HG02981 (cell line): Measurements from ENCODE around the gene LPP.

Experiments
- ATAC-seq: cut with Tn5 transposase; IDR thresholded peaks from one replicate; pipeline ENCODE4 v1.9.1; 2021; ENCODE audit warnings: mild to moderate bottlenecking, moderate library complexity; ENCODE audit not compliant: unreplicated experiment

Gene LPP

DNA sequence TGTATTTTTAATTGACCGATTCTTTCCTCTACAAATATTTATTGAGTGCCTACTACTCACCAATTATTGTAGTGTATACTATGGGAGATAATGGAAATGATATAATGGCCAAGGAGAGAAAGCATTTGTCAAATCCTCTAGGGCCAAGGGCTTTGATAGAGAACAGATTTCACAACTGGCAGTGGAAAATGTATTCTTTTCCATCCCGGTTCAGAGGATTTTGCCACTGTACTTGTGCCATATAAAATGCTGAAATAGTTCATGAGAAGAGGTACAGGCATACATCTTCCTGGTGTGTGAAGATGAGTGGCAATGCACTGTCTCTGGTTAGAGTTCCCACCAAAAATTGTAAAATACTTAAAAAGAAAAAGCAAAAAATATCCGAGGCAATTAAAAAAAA is 566.3 kb downstream of the LPP start:
- ATAC-seq, result no peak

DNA sequence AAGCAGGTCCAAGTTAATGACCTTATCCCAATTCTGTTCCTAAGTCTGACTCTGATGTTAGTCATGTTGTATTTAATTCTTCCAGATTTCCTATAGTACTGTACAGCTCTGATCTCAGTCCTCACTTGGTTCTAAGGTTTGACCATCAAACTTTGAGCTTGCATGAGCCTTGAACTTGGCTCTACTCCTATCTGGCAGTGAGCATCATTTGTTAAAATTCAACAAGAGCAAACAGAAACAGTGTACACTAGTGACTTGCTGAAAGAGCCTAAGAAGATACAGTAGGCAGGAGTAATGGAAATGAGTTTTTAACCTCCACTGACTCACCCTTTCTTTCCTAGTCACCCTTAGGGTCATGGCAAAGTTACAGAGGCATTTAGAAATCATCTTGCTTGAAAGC is 566.7 kb downstream of the LPP start:
- no peak for ATAC-seq

DNA sequence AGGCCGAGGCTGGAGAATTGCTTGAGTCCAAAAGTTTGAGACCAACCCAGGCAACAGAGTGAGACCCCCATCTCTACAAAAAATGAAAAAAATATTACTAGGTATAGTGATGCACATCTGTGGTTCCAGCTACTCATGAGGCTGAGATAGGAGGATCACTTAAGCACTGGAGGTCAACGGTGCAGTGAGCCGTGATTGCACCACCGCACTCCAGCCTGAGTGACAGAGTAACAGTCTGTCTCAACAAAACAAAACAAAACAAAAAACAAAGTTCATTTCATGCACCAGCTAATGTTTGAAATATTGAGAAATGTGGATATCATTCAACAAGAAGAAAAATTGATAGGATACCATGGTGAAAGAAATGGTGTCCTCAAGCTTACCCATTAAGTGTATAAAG is 567.4 kb downstream of the LPP start:
- no peak for ATAC-seq

DNA sequence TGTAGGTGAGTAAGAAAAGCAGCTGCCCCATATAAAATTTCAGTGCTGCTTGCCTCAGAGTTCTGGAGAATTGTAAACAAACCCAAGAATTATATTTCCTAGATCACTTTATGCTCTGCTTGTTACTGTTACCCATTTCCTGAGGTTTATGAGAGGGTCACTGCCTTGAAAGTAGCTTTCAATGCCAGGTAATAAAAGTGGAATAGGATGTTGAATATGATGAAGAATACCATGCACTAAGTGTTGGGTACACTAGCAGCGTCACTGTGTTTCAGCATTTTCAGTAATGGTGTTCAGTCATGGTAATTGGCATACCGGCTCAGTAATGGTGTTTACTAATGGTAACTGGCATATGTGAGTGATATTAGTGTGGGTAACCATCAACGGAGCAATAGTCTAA is 568.0 kb downstream of the LPP start:
- ATAC-seq, result no peak

DNA sequence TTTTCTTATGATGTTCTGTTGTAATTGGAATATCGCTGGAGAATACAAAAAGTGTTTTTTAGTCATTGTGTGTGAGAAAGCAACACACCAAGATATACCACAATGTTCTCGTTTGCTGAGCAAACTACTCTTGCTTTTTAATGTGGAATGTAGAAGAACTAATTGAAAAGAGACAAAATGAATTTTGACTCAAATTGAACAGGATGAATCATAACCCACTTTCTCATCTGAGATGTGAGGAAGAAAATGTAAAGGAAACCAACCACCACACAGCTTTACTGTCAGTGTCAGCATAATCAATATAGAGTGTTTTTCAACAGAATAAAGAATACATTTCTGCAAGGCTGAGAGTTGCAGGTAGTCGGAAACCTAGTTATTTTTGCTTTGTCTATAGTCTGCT is 569.0 kb downstream of the LPP start:
- ATAC-seq, result no peak

DNA sequence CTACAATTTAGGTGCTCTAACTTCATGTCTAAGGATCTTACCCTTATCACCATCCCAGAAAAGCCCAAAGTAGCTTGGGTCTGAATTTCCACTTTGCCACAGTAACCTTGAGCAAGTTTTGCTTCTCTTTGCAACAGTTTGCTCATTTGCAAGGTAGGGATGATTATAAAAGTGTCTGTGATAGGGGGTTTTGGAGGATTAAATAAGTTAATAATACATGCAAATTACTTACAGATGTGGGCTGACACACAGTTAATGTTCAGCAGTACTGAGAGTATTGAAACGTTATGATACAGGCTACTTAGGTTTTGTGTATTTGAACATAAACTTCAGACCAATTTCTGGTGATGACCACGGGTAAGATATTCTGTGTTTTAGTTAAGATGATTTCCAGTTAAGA is 573.1 kb downstream of the LPP start:
- peak; percentile 53 for ATAC-seq

DNA sequence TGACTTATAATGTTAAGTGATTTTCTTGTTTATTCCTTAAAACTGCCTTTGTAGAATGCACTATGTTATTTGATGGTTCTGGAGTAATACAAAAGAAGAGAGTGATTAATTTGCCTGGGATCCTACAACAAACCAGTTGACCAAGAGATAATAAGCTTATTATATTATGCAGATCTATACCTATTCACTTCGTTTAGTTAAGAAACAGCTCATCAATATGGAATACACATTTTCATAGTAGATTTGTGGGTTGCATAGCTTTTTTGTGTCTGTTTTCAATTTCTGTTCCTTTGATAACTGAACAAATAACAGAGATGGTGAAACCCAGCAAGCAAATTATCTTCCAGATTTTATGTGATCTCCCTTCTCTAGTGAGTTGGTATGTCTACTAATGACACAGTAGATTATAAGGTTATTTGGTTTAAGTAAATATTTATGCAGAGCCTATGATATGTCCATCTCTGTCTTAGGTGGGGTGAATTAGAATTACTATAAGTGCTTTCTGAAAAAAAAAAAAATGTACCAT is 574.5 kb downstream of the LPP start:
- ATAC-seq, result no peak

DNA sequence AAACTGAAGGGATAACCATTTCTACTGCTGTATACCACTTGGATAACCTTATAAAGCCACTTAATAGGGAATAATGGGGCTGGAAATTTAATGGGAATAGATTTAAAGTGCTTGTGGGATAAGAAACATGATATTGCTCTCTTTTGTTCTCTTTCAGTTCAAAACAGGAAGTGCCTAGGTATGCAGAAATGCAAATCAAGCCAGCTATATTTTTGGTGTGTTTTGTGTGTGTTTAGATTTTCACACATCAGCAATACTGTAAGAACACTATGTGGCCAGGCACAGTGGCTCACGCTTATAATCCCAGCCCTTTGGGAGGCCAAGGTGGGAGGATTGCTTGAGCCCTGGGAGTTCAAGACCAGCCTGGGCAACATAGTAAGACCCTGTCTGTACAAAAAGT is 575.5 kb downstream of the LPP start:
- ATAC-seq, result no peak

DNA sequence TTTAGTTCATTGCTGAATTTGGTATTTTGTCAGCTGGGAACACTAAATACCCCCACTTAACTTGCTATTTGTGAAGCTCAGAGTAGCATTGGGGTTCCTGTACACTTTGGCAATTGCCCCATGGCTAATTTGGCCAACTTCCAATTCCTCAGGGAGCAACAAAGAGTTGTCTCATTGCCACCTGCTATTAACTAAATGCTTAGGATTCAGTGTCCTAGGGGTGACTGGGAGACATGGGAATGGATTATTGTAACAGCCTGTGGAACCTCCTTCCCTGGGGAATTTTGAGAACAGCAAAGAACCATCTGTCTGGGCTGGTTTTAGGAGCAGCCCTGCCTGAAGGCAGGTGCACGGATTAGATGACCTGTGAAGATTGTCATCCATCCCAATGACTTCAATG is 580.4 kb downstream of the LPP start:
- ATAC-seq, result no peak

DNA sequence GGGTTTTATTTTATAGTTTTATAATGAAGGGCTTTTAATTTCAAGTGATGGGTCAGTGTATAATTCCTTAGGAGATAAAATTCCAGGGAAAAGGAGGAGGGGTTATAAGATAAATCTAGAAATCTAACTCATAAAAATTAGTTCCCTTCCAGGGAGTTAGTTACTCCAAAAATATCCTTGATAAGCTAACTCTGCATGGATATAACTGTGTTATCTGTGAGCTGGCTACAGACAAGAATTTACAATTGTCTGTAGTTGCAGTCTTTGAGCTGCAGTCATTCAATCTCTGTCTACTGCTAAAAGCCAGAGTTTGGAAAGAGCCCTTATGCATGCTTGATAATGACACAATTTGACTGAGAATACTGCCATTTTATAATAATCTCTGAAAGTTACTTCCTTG is 585.6 kb downstream of the LPP start:
- no peak for ATAC-seq

DNA sequence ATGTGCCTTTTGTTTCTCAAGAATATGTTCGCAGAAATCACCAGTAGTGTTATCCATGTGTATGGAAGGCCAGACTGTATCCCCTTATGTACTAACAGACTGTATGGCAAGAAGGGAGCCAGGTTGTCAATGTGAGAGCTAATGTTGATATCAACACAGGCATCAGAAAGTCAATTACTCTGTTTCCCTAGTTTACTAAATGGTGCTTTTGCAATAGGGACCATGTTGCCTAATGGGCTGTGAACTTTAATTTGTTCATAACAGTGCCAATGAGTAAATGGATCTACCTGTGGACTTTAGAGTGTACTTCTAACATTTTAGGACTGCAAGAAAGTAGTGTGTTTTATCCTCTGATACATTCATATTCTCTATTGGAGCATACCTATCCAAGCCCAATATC is 586.1 kb downstream of the LPP start:
- ATAC-seq, result no peak

DNA sequence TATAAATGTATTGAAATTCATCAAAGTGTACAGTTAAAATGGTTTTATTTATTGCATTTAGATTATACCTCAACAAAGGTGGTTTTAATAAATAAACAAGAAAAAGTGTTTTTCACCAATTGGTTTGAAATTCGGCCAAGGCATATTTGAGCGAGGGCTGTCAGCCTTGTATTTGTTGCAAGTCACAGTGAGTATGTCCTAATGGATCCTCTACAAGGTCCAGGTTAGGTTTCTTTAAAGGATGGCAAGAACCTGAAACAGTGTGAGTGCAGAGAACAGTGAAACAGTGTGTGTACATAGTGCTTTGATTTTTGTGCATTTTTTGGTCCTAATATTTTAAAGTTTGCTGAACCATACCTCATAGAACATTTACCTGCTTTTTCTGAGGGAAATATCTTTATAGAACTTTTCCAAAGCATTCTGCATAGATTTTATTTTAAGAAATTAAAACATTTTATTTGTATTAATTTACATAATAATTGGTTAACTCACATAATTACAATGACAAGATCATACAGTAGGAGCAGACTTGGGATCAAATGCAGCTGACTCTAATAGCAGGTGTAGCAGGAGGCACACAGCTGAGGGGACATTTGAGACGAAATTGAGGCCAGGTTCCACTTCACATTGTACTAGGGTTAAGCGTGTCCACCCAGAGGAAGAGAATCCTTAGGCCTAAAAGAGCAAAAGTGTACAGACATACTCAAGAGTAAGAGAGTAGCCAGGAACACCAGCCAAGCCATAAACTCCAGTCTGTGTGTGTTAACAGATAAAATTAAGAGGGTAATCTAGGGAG is 589.0 kb downstream of the LPP start:
- ATAC-seq, result no peak

DNA sequence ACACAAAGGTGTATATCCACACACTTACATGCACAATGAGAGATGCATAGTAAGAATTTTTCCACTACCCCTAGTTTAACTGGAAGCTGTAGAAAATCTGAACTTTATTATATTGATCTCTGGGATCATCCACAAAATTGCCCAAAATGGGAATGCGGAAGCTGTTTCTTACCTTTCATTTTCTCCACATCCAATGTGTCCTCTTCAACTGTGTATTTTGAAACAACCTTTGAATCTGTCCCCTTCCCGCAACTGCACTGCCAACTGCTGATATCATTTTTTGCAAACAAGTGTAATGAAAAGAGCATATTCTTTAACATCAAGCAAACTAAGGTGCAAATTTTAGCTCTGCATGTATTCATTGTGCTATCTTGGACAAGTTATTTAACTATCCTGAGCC is 590.2 kb downstream of the LPP start:
- no peak for ATAC-seq

DNA sequence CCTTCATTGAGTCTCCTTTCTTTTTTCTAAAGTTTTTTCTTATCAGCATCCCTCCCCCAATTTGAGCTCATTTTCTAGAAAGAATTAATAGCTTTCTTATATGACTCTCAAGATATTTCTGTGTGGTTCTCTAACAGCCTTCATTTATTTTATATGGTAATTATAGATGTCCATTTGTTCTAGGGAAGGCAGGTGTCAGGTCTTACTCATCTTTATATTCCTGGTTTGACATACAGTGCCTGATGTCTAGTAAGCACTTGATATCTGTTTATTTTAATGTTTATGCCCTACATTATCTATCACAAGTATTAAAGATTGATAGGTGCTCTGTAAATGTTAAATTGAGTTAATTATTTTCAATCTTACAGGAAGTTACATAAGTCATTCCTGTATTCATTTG is 591.1 kb downstream of the LPP start:
- ATAC-seq, result no peak

DNA sequence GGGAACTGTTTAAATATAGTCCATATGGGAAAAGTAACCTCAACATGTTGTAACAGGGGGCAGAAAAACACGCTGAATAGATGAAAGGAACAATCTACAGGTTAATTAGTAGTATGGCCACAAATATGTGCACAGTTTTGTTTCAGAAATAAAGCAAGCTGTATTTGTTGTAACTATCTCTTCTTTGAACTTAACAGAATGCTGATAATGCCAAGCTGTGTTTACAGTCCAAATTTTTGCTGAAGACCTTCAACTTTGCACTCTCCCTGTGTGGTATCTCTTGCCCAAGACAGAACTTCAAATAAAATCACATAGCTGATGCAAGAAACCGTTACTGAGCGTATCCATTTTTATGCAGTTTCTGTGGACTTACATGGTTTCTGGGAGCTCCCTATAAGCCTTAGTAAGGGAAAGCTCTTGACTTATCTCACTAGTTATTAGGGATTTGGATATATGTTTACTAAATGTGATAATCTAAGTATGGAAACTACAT is 592.4 kb downstream of the LPP start:
- ATAC-seq, result no peak

DNA sequence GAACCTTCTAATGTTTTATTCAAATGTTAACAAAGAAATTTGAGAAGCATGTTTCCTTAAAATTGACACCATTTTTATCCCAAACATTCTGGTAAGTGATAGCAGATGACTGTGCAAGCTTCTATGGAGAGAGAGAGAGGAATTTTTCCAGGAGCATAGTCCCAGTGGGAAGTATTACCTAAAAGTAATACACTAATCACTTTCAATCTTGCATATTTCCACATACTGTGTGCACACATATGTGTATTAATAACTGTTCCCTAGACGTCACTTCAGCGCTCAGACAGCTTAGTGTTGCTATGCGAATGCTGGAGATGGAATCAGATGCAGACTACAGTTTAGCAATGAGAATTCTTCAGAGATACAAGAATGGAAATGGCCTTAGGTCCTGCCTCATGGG is 593.5 kb downstream of the LPP start:
- no peak for ATAC-seq

DNA sequence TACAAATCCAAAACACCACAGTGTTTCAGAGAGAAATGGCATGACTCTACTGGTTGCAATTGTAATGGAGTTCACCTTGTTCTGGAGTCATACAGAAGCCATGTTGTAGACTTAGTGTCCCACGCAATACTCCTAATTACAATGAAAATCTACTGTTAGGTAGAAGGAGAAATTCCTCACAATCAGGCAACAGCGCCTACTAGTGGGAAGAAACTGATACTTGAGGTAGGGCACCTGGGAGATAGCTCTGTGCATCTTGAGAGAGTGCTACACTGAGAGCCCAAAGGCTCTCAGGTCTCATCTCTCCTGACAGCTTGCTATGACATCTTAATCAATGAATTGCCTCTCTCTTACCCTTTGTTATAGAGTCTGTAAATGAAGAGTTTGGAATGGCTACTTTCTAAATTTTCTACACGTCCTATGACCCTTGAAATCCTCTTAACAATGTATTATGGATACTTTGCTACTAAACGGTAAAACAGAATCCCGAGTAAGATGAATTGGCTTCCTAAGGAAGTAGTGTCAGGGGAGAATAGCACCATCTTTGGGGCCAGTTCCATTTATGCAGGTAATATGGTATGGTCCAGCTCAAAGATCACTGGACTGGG is 595.2 kb downstream of the LPP start:
- no peak for ATAC-seq

DNA sequence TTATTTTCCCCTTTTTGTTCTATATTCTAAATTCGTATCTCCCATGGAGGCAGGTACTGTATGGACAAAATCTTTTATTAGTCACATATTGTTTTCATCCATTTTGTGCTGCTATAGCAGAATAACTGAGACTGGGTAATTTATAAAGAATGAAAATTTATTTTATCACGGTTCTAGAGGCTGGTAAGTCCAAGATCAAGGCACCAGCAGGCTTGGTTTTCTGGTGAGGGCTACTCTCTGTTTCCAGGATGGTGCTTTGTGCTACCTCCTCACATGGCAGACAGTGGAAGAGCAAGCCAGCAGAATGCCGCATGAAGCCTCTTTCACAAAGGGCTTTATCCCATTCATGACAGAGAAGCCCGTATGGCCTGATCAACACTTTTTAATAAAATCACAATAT is 595.9 kb downstream of the LPP start:
- no peak for ATAC-seq

DNA sequence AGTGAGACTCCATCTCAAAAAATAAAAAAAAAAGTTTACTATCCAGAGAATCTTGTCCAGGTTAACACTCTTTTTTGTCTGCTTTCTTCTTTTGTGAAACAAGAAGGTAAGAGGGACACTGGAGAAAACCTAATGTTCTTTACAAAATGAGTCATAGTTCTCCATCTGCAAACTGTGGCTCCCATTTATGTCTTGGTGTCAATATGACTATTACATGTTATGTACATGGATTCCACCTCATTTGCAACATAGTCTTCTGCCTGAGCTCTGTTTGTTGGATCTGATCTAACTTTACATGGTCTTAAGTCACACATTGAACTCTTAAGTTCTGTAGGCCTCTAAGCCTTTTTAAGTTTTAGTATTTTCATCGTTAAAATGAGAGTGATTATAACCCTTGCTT is 596.7 kb downstream of the LPP start:
- ATAC-seq, result no peak

DNA sequence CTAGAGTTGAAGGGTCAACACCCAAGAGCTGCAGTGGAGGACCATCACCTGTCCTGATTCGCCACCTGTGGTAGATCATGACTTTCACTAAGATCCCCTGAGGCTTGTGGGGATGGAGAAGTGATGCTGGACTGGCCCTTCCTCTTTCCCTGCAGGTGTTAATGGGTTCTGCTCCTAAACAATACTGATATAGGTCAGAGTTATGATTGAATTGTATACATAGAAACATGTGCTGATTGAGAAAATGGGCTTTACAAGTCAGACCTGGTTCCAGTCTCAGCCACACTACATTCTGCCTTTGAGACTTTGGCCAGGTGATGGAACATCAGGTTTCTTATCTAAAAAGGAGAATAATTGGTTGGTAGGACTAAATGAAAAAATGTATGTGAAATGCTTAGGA is 598.9 kb downstream of the LPP start:
- ATAC-seq, result peak; percentile 27

DNA sequence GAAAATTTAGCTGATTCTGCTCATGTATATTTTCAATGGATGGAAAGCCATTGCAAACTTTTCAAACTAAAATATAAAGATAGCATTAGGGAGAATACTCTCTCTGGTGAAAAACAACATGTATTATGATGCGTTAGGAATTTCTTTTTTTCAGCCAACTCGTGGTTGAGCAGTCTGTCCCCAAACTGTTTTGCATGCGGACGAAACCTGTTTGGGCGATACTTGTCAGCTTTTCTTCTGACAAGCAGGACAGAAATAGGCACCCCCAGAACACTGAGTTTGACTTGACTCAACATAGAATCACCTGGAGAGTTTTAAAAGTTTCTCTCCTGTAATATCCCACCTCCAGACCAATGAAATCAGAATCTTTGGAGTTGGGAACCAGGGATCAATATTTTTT is 600.3 kb downstream of the LPP start:
- no peak for ATAC-seq

DNA sequence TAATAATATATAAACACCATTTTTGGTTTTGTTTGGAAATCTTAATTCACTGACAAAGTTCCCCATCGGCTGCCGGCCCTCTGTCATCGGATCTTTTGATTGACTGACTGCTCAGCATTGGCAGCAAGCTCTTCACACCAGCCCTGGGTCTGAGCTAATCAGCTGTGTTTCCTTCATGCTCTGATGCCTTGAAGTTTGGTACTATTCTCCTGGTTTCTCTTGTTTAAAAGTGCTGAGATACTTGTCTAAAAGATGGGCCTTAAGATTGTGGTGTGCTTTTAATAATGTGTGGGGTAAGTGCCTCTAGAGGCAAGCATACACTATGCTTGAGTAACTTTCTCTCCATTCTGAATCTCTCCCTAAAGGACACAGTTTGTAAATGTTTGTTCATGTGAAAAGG is 602.3 kb downstream of the LPP start:
- no peak for ATAC-seq
